ENCODE results near the gene STX11. TPM values are rescaled to one million over a fixed set of nuclear protein-coding genes. Genes with fewer than 3 reads are reported as not detected.

The STX11 gene
- 10 to 100 TPM; 20.0 to 46.4 (median 22.8) TPM for total RNA-seq

DNA sequence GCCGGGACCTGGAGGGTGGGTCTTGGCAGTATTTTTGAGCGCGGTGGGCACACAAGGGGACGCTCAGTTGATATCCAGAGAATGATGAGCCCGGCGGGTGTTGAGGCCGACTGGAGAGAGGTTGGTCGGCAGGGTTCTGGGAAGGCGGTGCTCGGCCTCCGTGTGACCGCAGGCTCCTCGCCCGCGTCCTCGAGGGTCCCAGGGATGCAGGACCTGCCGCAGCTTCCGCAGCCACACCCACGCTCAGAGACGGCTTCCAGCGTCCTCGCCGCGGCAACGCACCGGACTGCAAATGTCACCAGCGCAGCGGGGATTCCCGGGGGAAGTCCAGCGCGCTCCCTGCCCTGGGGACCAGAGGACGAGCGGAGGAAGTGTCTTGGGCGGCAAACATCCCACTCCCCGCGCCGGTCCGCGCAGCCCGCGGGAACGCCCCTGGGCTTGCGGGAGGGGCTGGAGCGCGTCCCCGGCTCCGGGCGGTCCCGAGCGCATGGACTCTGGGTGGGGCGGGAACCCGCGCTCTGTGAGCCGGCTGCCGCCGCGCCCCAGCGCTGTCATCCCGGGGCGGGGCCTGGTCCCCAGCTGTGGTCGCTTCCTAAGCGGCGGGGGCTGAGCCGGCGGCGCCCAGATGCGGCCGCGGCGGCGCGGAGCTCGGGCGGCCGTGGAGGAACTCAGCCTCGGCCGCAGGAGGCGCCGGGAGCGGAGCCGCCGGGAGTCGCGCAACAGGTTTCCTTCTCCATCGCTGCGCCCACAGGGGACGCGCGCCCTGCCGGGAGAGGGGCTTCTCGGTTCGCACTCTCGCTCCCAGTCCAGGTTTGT lies at the start of gene STX11:
Gene STX11, plus strand, starts transcription at position 624 of the 816 bp plus-strand sequence. CDS start 36,111 bp downstream, outside the sequence.
- Histone ChIP-seq H3K9me3 (no peaks in the 10 kb centered on the region), H3K27ac (peak within 1 kb of the TSS; percentile 76 to 79), H3K27me3 (no peaks in the 10 kb centered on the region), H3K4me3 (peak within 1 kb of the TSS; percentile 65 to 85 (median 79)), H3K36me3 (no peaks in the 10 kb centered on the region), H3K4me1 (no peaks in the 10 kb centered on the region)
- peak; percentile 21 to 54 for DNase-seq (ENCODE audit: low spot score in 2 of 2)
- TF ChIP-seq POLR2AphosphoS5 (IDR thresholded peaks at IDR 0.05) = no peak
- TF ChIP-seq, protein P1, sequence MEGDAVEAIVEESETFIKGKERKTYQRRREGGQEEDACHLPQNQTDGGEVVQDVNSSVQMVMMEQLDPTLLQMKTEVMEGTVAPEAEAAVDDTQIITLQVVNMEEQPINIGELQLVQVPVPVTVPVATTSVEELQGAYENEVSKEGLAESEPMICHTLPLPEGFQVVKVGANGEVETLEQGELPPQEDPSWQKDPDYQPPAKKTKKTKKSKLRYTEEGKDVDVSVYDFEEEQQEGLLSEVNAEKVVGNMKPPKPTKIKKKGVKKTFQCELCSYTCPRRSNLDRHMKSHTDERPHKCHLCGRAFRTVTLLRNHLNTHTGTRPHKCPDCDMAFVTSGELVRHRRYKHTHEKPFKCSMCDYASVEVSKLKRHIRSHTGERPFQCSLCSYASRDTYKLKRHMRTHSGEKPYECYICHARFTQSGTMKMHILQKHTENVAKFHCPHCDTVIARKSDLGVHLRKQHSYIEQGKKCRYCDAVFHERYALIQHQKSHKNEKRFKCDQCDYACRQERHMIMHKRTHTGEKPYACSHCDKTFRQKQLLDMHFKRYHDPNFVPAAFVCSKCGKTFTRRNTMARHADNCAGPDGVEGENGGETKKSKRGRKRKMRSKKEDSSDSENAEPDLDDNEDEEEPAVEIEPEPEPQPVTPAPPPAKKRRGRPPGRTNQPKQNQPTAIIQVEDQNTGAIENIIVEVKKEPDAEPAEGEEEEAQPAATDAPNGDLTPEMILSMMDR (IDR thresholded peaks at IDR 0.05) = no peak
- intact Hi-C loops (cut with DNase I; ENCODE audit: low total_unique reads) = loop anchor here (10.0 kb wide), 1 partner anchor 1015 kb away; no protein-coding TSS in a partner anchor

- intact Hi-C loops (cut with DNase I; ENCODE audit: low total_unique reads) = no loop called here
- H3K4me1 ChIP-seq = no peaks in the 10 kb centered on the region
- H3K9me3 ChIP-seq = no peaks in the 10 kb centered on the region
- H3K4me3 ChIP-seq = no peak overlapping the region
- H3K36me3 ChIP-seq = no peaks in the 10 kb centered on the region
- H3K27ac ChIP-seq = no peak overlapping the region
- no peak for DNase-seq (ENCODE audit: low spot score in 2 of 2)
- H3K27me3 ChIP-seq = no peaks in the 10 kb centered on the region
- TF ChIP-seq POLR2A (IDR thresholded peaks at IDR 0.05) (no peak), POLR2AphosphoS5 (IDR thresholded peaks at IDR 0.05) (no peak)
- TF ChIP-seq, protein P1 (IDR thresholded peaks at IDR 0.05) = no peak
These were observed 47.2 kb upstream of the STX11 start for GRCh38 chr6:144103026-144103563.

DNA sequence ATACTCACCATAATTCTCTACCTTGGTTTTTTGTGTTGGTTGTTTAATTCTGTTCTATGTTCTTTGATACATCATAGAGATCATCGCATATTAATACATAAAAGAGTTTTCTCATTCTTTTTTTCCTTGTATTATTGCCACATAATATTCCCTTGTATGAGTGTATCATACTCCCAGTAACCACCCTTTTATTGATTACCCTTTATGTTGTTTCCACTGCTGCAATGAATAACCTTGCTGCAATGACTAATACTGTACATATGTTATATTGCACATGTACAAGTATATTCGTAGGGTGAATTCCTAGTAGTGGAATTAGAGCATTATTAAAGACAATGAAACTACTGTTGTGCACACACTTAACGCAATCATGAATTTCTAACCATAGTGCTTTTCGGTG lies 45.8 kb upstream of the STX11 start:
- TF ChIP-seq POLR2AphosphoS5 (IDR thresholded peaks at IDR 0.05) = no peak
- TF ChIP-seq, protein P1 (IDR thresholded peaks at IDR 0.05) = no peak
- no peak for TF ChIP-seq POLR2A (IDR thresholded peaks at IDR 0.05)
- no peak for DNase-seq (ENCODE audit: low spot score in 2 of 2)
- intact Hi-C loops (cut with DNase I; ENCODE audit: low total_unique reads) = no loop called here

GRCh38 chr6:144104898-144105487 lies 45.3 kb upstream of the STX11 start:
- DNase-seq (ENCODE audit: low spot score in 2 of 2) = no peak
- Histone ChIP-seq H3K27ac (no peak overlapping the region), H3K4me1 (no peaks in the 10 kb centered on the region), H3K4me3 (no peak overlapping the region), H3K27me3 (no peaks in the 10 kb centered on the region), H3K36me3 (no peaks in the 10 kb centered on the region), H3K9me3 (no peaks in the 10 kb centered on the region)
- intact Hi-C loops (cut with DNase I; ENCODE audit: low total_unique reads) = no loop called here
- TF ChIP-seq POLR2AphosphoS5 (IDR thresholded peaks at IDR 0.05) = no peak
- TF ChIP-seq, protein P1 (IDR thresholded peaks at IDR 0.05) = peak; percentile 36 to 73 (median 65)

More for the DNA sequence above, 45.8 kb upstream of the STX11 start:
- H3K27me3 ChIP-seq = no peaks in the 10 kb centered on the region
- H3K9me3 ChIP-seq = no peaks in the 10 kb centered on the region
- H3K4me3 ChIP-seq = no peak overlapping the region
- no peaks in the 10 kb centered on the region for H3K4me1 ChIP-seq
- H3K27ac ChIP-seq = no peak overlapping the region
- no peaks in the 10 kb centered on the region for H3K36me3 ChIP-seq

DNA sequence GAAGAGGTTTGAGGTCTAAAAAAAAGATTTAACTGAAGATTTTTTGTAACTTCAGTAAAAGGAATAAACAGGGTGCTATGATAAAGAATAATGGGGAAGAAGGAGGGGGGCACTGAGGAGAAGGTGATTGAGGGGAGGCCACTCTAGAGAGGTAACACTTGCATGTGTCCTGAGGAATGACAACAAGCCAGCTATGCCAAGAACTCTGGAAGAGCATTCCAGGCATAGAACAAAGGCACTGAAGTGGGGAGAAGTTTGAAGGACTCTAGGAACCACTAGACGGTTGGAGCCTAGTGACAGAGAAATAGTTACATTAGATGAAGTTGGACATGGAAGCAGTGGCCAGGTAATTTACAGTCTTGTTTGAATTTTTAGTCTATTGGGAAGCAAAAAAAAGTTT lies 44.1 kb upstream of the STX11 start:
- intact Hi-C loops (cut with DNase I; ENCODE audit: low total_unique reads) = no loop called here
- TF ChIP-seq, protein P1 (IDR thresholded peaks at IDR 0.05) = no peak
- TF ChIP-seq POLR2A (IDR thresholded peaks at IDR 0.05) = no peak
- Histone ChIP-seq H3K9me3 (no peaks in the 10 kb centered on the region), H3K27ac (no peak overlapping the region), H3K27me3 (no peaks in the 10 kb centered on the region), H3K4me3 (no peak overlapping the region), H3K36me3 (no peaks in the 10 kb centered on the region), H3K4me1 (no peaks in the 10 kb centered on the region)
- no peak for DNase-seq (ENCODE audit: low spot score in 2 of 2)

All from breast epithelium (tissue), 4 donors.